Spleen (tissue), 11 donors: ENCODE results near the gene BTRC. TPM values are rescaled to one million over a fixed set of nuclear protein-coding genes. Genes with fewer than 3 reads are reported as not detected.
A peak's percentile ranks its signal among the peaks of the same experiment; 100 is the strongest.

Experiments
- DNase-seq: peaks from one replicate; pipeline ENCODE4 v3.0.0-alpha.2; 2020
- H3K27ac ChIP-seq, 8 donors: fragments of 200-600 bp; sonication (generic) in 7 of 8; 1 replicate in 4 of 8; 2 replicates in 4 of 8; pipeline versions ENCODE4 v1.5.0 to v1.8.0; 2016 to 2021; ENCODE audit warnings: inconsistent platforms in 4 of 8, mild to moderate bottlenecking in 4 of 8, moderate library complexity in 1 of 8
- H3K27me3 ChIP-seq, 7 donors: fragments of 200-600 bp; sonication (generic) in 6 of 7; replicated peaks in 1 of 7; 1 replicate in 4 of 7; 2 replicates in 3 of 7; pipeline versions ENCODE4 v1.5.0 to v1.8.0; 2016 to 2021; ENCODE audit warnings: inconsistent platforms in 3 of 7, mild to moderate bottlenecking in 1 of 7
- H3K36me3 ChIP-seq, 6 donors: fragments of 200-600 bp; sonication (generic) in 5 of 6; 1 replicate in 4 of 6; 2 replicates in 2 of 6; pipeline versions ENCODE4 v1.5.0 to v1.8.0; 2016 to 2021; ENCODE audit warnings: inconsistent platforms in 2 of 6
- H3K4me1 ChIP-seq, 6 donors: fragments of 200-600 bp; sonication (generic) in 5 of 6; 1 replicate in 3 of 6; 2 replicates in 3 of 6; pipeline versions ENCODE4 v1.5.0 to v1.8.0; 2016 to 2021; ENCODE audit warnings: inconsistent platforms in 3 of 6
- H3K4me3 ChIP-seq, 8 donors: fragments of 200-600 bp; sonication (generic) in 7 of 8; 1 replicate in 4 of 8; 2 replicates in 4 of 8; pipeline versions ENCODE4 v1.5.0 to v1.8.0; 2016 to 2021; ENCODE audit warnings: inconsistent platforms in 4 of 8, mild to moderate bottlenecking in 4 of 8, moderate library complexity in 2 of 8
- H3K9me3 ChIP-seq, 8 donors: fragments of 200-600 bp; sonication (generic) in 7 of 8; 1 replicate in 4 of 8; 2 replicates in 4 of 8; pipeline versions ENCODE4 v1.5.0 to v1.8.0; 2016 to 2021; ENCODE audit warnings: inconsistent platforms in 4 of 8
- POLR2A ChIP-seq, 3 donors: fragments of 450-650 bp; IDR thresholded peaks; one replicate each; pipeline ENCODE4 v1.5.1; 2017; ENCODE audit warnings: antibody characterized with exemption in 3 of 3, mild to moderate bottlenecking in 1 of 3
- POLR2AphosphoS5 ChIP-seq, 3 donors: sonication (generic); formaldehyde crosslinking; IDR thresholded peaks; one replicate each; pipeline ENCODE4 v1.5.1; 2017; ENCODE audit warnings: antibody characterized with exemption in 3 of 3
- WGBS, 5 donors: extraction: QIAGEN DNeasy Blood & Tissue Kit in 3 of 5; methylation state at CpG; one replicate each; pipeline versions ENCODE4 v1.1.5 to v1.1.7; 2013 to 2018; 5-methylcytosine and 5-hydroxymethylcytosine counted together
- intact Hi-C: fragments of 100-400 bp; cut with DNase I; formaldehyde crosslinking; loops from one replicate; pipeline ENCODE4 v1.15.0; 2023; ENCODE audit warnings: low total_unique reads
- polyA plus RNA-seq, 3 donors: library from polyadenylated mRNA; stranded (reverse); fragments of 200-250 nt; gene quantifications; one replicate each; pipeline ENCODE4 v1.2.1, GENCODE V29; 2013
- total RNA-seq, 7 donors: library from RNA; depleted of rRNA in 3 of 7; stranded (reverse); fragments of >200 nt in 3 of 7; fragmentation: NEBNext Ultra II Directional in 4 of 7; extraction: Animal tissue kit (Norgen Biotek cat#: 25700) in 4 of 7; gene quantifications; one replicate each; pipeline versions ENCODE4 v1.1.0 to v1.2.1, GENCODE V29; 2016 to 2021
- TF ChIP-seq, protein P1 (sequence below), 11 experiments: fragments of 200-600 bp in 7 of 11; fragments of 450-650 bp in 4 of 11; sonication (generic) in 4 of 11; IDR thresholded peaks in 8 of 11; conservative IDR thresholded peaks in 3 of 11; 1 replicate in 7 of 11; 2 replicates in 4 of 11; pipeline versions ENCODE4 v1.4.0 to v1.8.0; 2016 to 2021; ENCODE audit warnings: antibody characterized with exemption in 11 of 11, inconsistent platforms in 4 of 11, mild to moderate bottlenecking in 1 of 11
- donor health status: healthy with polysubstance abuse.
- donor health status: DM: no; HTN: no; CAD: no; lungs with moderate emphysema.
- donor health status: DM: no; HTN: no; CAD: no.
- donor health status: Bipolar disorder and iron deficiency.
- donor health status: healthy.
- donor health status: DM: no; HTN: no; CAD: no.
- donor health status: DM: yes; HTN: yes; CAD: no.

The BTRC gene
- total and polyA plus RNA-seq, 10 donors, result 2.7 to 23.9 (median 19.3) TPM

DNA sequence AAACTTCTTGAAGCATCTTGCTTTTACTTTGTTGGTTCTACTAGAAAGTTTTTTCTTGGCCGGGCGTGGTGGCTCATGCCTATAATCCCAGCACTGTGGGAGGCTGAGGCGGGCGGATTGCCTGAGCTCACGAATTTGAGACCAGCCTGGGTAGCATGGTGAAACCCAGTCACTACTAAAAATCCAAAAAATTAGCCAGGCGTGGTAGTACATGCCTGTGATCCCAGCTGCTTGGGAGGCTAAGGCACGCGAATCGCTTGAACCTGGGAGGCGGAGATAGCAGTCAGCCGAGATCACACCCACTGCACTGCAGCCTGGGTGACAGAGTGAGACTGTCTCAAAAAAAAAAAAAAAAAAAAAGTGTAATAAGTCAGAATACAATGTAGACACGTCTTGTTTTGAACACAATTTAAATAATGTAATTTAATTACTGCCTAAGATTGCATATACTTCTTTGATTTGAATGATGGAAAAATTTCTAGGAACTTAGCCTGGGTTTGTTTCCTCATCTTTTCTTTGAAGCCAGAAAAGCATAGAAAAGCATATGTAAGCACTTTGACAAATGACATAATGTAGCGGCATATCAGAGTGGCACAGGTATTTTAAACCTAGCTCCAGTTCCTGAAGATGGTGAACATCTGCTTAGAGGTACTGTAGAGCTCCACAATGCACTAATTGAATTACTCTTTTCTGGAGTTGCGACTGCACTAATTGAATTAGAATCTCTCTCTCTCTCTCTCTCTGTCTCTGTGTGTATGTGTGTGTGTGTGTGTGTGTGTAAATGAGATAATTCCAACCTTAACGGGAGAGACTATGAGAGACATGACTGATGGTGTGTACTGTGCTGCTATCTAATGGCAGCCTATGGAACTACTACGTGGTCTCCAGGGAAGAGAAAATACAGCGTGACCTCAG is 87.8 kb downstream of the BTRC start:
- 72 to 77% (median 77%) methylated on average over 17 of the region's 17 CpGs for WGBS, 5 donors
- no peaks in the 10 kb centered on the region for H3K36me3 ChIP-seq
- peaks cover 0 to 8% (median 0%) of the 10 kb centered on the region in 6 donors for H3K4me1 ChIP-seq
- intact Hi-C loops, result no loop called here
- no peak overlapping the region for H3K4me3 ChIP-seq
- no peak for TF ChIP-seq POLR2A (IDR thresholded peaks at IDR 0.05)
- TF ChIP-seq, protein P1, sequence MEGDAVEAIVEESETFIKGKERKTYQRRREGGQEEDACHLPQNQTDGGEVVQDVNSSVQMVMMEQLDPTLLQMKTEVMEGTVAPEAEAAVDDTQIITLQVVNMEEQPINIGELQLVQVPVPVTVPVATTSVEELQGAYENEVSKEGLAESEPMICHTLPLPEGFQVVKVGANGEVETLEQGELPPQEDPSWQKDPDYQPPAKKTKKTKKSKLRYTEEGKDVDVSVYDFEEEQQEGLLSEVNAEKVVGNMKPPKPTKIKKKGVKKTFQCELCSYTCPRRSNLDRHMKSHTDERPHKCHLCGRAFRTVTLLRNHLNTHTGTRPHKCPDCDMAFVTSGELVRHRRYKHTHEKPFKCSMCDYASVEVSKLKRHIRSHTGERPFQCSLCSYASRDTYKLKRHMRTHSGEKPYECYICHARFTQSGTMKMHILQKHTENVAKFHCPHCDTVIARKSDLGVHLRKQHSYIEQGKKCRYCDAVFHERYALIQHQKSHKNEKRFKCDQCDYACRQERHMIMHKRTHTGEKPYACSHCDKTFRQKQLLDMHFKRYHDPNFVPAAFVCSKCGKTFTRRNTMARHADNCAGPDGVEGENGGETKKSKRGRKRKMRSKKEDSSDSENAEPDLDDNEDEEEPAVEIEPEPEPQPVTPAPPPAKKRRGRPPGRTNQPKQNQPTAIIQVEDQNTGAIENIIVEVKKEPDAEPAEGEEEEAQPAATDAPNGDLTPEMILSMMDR (IDR thresholded peaks at IDR 0.05 in 8 of 11, conservative IDR thresholded peaks at IDR 0.05 in 3 of 11), result peak in 8 of 11 experiments; percentile 39 to 67 (median 54)
- no peak overlapping the region for H3K27ac ChIP-seq
- DNase-seq, result no peak
- no peaks in the 10 kb centered on the region for H3K27me3 ChIP-seq
- no peaks in the 10 kb centered on the region for H3K9me3 ChIP-seq

DNA sequence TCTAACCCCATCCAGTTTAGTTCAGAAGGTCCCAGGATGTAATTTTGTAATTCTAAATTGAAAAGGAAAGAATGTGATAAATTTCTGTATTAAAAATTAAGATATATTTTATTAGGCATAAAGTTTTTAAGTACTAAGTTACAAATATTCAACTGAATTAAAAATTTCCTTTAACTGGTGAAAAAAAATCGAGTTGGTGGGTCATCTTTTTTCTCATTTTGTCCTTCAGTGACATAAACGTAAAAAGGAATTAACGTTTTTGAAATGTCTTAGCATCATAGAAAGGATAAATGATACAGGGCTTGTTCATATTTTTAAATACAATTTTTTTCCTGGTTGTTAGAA is 88.5 kb downstream of the BTRC start:
- no peaks in the 10 kb centered on the region for H3K27me3 ChIP-seq
- no peak for DNase-seq
- TF ChIP-seq POLR2A (IDR thresholded peaks at IDR 0.05) (no peak), POLR2AphosphoS5 (IDR thresholded peaks at IDR 0.05) (no peak)
- TF ChIP-seq, protein P1 (IDR thresholded peaks at IDR 0.05 in 8 of 11, conservative IDR thresholded peaks at IDR 0.05 in 3 of 11), result no peak
- H3K27ac ChIP-seq, result no peak overlapping the region
- no peaks in the 10 kb centered on the region for H3K36me3 ChIP-seq
- no peak overlapping the region for H3K4me3 ChIP-seq
- WGBS, 5 donors, result 76 to 88% (median 79%) methylated on average over 3 of the region's 3 CpGs
- peaks cover 0 to 8% (median 2%) of the 10 kb centered on the region in 6 donors for H3K4me1 ChIP-seq
- intact Hi-C loops, result no loop called here
- H3K9me3 ChIP-seq, result no peaks in the 10 kb centered on the region

DNA sequence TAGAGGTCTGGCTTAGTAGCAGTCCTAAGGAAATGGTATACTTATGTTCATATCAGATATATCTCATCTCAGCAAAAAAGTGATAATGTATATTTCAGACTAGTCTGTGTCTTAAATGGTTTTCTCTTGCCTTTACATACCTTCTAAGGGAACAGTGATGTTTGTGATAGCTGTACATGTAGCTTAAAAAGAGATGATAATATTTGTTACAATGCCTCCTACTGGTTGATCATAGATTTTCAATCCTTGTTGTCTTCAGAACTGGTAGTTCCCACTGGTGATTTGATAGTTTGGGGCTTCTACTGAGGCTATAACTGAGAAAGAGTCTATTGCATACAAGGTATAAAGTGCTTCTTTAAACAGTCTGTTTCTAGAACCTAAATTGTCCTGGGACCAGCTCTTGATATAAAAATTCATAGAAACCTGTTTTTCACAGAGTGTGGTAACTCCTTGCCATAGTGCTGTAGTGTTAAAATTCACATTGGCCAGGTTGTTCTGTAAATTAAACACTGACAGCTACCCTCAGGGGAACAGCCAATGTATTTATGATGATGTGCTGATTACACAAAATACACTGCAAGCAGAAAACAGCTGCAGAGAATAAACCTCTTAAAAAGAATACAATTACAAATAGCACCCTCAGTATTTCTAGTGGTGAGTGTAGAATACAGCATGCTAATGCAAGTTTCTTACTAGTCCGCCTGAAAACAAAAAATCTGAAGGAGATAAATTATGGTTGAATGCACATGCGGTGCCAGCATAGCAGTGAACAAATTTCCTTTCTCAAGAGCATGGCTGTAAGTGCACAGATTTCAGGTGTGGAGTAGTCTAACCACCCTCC is 90.3 kb downstream of the BTRC start:
- DNase-seq, result no peak
- no peak overlapping the region for H3K4me3 ChIP-seq
- H3K27ac ChIP-seq, result no peak overlapping the region
- H3K9me3 ChIP-seq, result no peaks in the 10 kb centered on the region
- H3K36me3 ChIP-seq, result no peaks in the 10 kb centered on the region
- TF ChIP-seq, protein P1 (IDR thresholded peaks at IDR 0.05 in 8 of 11, conservative IDR thresholded peaks at IDR 0.05 in 3 of 11), result peak in 2 of 11 experiments; percentile 18 to 24
- no peak for TF ChIP-seq POLR2A (IDR thresholded peaks at IDR 0.05)
- 89 to 96% (median 93%) methylated on average over 2 of the region's 2 CpGs for WGBS, 5 donors
- no peaks in the 10 kb centered on the region for H3K27me3 ChIP-seq
- intact Hi-C loops, result no loop called here
- H3K4me1 ChIP-seq, result peaks cover 0 to 8% (median 2%) of the 10 kb centered on the region in 6 donors

DNA sequence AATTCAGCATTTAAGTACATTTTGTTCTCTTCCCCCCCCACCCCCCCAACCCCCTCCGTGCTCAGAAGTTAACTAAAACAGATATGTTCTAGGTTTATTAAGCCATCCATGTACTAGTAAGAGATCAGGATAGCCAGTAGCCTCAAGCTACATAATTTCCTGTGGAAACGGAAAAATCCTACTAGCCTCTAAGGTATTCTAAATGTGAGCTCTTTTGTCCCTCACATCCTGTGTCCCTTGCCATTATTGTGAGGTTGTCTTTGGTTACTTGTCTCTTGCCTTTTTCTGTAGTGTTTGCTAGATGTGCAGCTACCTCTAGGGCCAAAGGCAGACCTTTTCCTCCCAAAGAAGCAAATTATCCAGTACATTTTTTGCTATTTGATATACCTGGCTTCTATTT is 92.1 kb downstream of the BTRC start:
- no peak overlapping the region for H3K27ac ChIP-seq
- H3K36me3 ChIP-seq, result no peaks in the 10 kb centered on the region
- WGBS, 5 donors, result 68 to 86% (median 81%) methylated on average over 2 of the region's 2 CpGs
- H3K9me3 ChIP-seq, result no peaks in the 10 kb centered on the region
- intact Hi-C loops, result no loop called here
- peaks cover 0 to 12% (median 4%) of the 10 kb centered on the region in 6 donors for H3K4me1 ChIP-seq
- TF ChIP-seq, protein P1 (IDR thresholded peaks at IDR 0.05 in 8 of 11, conservative IDR thresholded peaks at IDR 0.05 in 3 of 11), result no peak
- TF ChIP-seq POLR2A (IDR thresholded peaks at IDR 0.05) (no peak), POLR2AphosphoS5 (IDR thresholded peaks at IDR 0.05) (no peak)
- no peaks in the 10 kb centered on the region for H3K27me3 ChIP-seq
- H3K4me3 ChIP-seq, result no peak overlapping the region
- no peak for DNase-seq
